Spleen (tissue), 7 donors: ENCODE measurements around the gene LCN12.
A peak's percentile ranks its signal among the peaks of the same experiment; 100 is the strongest.

Experiments used
- POLR2A ChIP-seq, 3 donors: fragments of 450-650 bp; IDR thresholded peaks; one replicate each; pipeline ENCODE4 v1.5.1; 2017; ENCODE audit warnings: antibody characterized with exemption in 3 of 3, mild to moderate bottlenecking in 1 of 3
- POLR2AphosphoS5 ChIP-seq, 3 donors: sonication (generic); formaldehyde crosslinking; IDR thresholded peaks; one replicate each; pipeline ENCODE4 v1.5.1; 2017; ENCODE audit warnings: antibody characterized with exemption in 3 of 3
- TF ChIP-seq, protein P1 (sequence below), 11 experiments: fragments of 200-600 bp in 7 of 11; fragments of 450-650 bp in 4 of 11; sonication (generic) in 4 of 11; IDR thresholded peaks in 8 of 11; conservative IDR thresholded peaks in 3 of 11; 1 replicate in 7 of 11; 2 replicates in 4 of 11; pipeline versions ENCODE4 v1.4.0 to v1.8.0; 2016 to 2021; ENCODE audit warnings: antibody characterized with exemption in 11 of 11, inconsistent platforms in 4 of 11, mild to moderate bottlenecking in 1 of 11
- donor health status: DM: no; HTN: no; CAD: no; lungs with moderate emphysema.
- donor health status: DM: no; HTN: no; CAD: no.
- donor health status: DM: no; HTN: no; CAD: no.

DNA sequence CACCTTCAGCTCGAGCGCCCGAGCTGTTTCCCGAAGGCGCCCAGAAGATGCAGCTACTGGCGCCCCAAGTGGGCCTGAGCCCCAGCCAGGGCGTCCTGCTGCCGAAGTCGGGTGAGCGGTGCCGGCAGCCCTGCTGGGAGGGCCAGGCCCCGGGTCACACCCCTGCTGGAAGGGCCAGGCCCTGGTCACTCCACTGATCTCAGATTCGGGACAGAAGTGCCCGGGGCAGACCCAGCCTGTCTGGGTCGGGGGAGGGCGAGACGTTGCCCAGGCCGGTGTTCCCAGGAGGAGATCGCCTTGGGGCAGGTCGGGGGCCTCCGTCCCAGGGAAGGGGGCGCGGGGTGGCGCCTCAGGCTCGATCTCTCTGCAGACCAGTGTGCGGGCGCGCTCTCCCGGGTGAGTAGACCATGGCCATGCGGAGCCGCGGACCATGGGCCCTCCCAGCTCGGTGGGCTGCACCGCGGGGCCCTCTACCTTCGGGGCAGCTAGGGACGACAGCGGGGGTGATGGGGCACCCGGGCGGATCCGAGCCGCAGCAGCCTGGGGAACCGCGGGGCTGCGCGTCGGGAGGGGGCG, 33.0 kb downstream of the LCN12 start:
- TF ChIP-seq, protein P1, sequence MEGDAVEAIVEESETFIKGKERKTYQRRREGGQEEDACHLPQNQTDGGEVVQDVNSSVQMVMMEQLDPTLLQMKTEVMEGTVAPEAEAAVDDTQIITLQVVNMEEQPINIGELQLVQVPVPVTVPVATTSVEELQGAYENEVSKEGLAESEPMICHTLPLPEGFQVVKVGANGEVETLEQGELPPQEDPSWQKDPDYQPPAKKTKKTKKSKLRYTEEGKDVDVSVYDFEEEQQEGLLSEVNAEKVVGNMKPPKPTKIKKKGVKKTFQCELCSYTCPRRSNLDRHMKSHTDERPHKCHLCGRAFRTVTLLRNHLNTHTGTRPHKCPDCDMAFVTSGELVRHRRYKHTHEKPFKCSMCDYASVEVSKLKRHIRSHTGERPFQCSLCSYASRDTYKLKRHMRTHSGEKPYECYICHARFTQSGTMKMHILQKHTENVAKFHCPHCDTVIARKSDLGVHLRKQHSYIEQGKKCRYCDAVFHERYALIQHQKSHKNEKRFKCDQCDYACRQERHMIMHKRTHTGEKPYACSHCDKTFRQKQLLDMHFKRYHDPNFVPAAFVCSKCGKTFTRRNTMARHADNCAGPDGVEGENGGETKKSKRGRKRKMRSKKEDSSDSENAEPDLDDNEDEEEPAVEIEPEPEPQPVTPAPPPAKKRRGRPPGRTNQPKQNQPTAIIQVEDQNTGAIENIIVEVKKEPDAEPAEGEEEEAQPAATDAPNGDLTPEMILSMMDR (IDR thresholded peaks at IDR 0.05 in 8 of 11, conservative IDR thresholded peaks at IDR 0.05 in 3 of 11) = no peak
- TF ChIP-seq POLR2A (IDR thresholded peaks at IDR 0.05) = no peak
- peak in 2 of 3 donors; percentile 8 to 37 for TF ChIP-seq POLR2AphosphoS5 (IDR thresholded peaks at IDR 0.05)
